Peyer's patch (tissue), 4 donors: ENCODE measurements around the gene SEPTIN12. TPM values are rescaled to one million over a fixed set of nuclear protein-coding genes. Genes with fewer than 3 reads are reported as not detected.

Experiments
- DNase-seq, 3 donors: peaks; one replicate each; pipeline ENCODE4 v3.0.0-alpha.2; 2017 to 2019
- H3K27ac ChIP-seq, 4 donors: fragments of 200-600 bp; sonication (generic); one replicate each; pipeline ENCODE4 v1.5.1; 2016 to 2019
- H3K27me3 ChIP-seq, 2 donors: fragments of 200-600 bp; sonication (generic); one replicate each; pipeline ENCODE4 v1.5.1; 2019
- H3K36me3 ChIP-seq, 3 donors: fragments of 200-600 bp; sonication (generic); one replicate each; pipeline ENCODE4 v1.5.1; 2016 to 2019
- H3K4me1 ChIP-seq, 4 donors: fragments of 200-600 bp; sonication (generic); one replicate each; pipeline ENCODE4 v1.5.1; 2016 to 2019
- H3K4me3 ChIP-seq, 4 donors: fragments of 200-600 bp; sonication (generic); 1 replicate in 3 of 4; 2 replicates in 1 of 4; pipeline ENCODE4 v1.5.1; 2016 to 2019; ENCODE audit warnings: mild to moderate bottlenecking in 1 of 4
- H3K9me3 ChIP-seq, 4 donors: fragments of 200-600 bp; sonication (generic); one replicate each; pipeline ENCODE4 v1.5.1; 2016 to 2019; ENCODE audit warnings: mild to moderate bottlenecking in 1 of 4
- POLR2A ChIP-seq, 2 donors: fragments of 450-650 bp; IDR thresholded peaks; one replicate each; pipeline ENCODE4 v1.5.1; 2017; ENCODE audit warnings: antibody characterized with exemption in 2 of 2, mild to moderate bottlenecking in 2 of 2, moderate library complexity in 2 of 2
- total RNA-seq, 4 donors: library from RNA; depleted of rRNA; stranded (reverse); fragments of >200 nt; gene quantifications; one replicate each; pipeline ENCODE4 v1.1.0, GENCODE V29; 2016
- TF ChIP-seq, protein P1 (sequence below), 6 experiments: fragments of 450-650 bp in 4 of 6; fragments of 200-600 bp in 2 of 6; sonication (generic) in 1 of 6; IDR thresholded peaks; one replicate each; pipeline ENCODE4 v1.5.1; 2017 to 2019; ENCODE audit warnings: antibody characterized with exemption in 6 of 6, mild to moderate bottlenecking in 3 of 6, moderate library complexity in 1 of 6

Gene SEPTIN12
- total RNA-seq, 4 donors from 2014 or later = not detected

DNA sequence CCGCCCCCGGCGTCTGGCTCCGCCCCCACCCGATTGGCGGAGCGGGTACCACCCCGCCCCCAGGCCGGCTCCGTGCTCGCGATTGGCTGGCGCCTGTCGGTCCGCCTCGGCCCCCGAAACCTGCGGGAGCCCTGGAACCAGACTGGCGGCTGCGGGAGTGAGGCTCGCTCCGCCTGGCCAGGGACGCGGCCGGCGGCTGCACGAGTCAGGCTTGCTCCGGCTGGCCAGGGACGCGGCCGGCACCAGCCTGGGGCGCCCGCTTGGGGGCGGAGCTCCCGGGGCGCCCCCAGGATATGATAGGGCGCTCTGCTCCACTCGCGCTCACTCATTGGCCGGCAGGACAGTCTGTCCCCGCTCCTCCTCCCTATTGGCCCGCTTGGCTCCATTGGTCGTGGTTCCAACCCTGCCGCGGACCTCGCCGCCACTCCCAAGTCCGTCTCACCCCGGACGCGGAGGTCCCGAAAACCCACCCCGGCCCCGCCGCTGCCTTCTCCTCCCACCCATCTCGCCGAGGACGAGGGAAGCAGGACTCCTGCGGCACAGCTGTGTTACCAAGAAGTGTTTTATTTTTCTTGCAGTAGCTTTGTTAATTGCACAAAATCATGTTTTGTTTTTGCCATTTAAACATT is 14.6 kb upstream of the SEPTIN12 start:
- Histone ChIP-seq H3K27me3 (no peaks in the 10 kb centered on the region), H3K9me3 (no peaks in the 10 kb centered on the region), H3K4me1 (peaks cover 6 to 25% (median 8%) of the 10 kb centered on the region in 4 donors), H3K4me3 (peak overlapping the region; percentile 72 to 96 (median 82)), H3K27ac (peak overlapping the region; percentile 81 to 99 (median 92)), H3K36me3 (peaks cover 0 to 47% (median 0%) of the 10 kb centered on the region in 3 donors)
- DNase-seq = peak; percentile 89 to 96 (median 96)
- TF ChIP-seq, protein P1, sequence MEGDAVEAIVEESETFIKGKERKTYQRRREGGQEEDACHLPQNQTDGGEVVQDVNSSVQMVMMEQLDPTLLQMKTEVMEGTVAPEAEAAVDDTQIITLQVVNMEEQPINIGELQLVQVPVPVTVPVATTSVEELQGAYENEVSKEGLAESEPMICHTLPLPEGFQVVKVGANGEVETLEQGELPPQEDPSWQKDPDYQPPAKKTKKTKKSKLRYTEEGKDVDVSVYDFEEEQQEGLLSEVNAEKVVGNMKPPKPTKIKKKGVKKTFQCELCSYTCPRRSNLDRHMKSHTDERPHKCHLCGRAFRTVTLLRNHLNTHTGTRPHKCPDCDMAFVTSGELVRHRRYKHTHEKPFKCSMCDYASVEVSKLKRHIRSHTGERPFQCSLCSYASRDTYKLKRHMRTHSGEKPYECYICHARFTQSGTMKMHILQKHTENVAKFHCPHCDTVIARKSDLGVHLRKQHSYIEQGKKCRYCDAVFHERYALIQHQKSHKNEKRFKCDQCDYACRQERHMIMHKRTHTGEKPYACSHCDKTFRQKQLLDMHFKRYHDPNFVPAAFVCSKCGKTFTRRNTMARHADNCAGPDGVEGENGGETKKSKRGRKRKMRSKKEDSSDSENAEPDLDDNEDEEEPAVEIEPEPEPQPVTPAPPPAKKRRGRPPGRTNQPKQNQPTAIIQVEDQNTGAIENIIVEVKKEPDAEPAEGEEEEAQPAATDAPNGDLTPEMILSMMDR (IDR thresholded peaks at IDR 0.05) = peak; percentile 11 to 52 (median 33)
- peak in 1 of 2 donors; percentile 20 for TF ChIP-seq POLR2A (IDR thresholded peaks at IDR 0.05)

DNA sequence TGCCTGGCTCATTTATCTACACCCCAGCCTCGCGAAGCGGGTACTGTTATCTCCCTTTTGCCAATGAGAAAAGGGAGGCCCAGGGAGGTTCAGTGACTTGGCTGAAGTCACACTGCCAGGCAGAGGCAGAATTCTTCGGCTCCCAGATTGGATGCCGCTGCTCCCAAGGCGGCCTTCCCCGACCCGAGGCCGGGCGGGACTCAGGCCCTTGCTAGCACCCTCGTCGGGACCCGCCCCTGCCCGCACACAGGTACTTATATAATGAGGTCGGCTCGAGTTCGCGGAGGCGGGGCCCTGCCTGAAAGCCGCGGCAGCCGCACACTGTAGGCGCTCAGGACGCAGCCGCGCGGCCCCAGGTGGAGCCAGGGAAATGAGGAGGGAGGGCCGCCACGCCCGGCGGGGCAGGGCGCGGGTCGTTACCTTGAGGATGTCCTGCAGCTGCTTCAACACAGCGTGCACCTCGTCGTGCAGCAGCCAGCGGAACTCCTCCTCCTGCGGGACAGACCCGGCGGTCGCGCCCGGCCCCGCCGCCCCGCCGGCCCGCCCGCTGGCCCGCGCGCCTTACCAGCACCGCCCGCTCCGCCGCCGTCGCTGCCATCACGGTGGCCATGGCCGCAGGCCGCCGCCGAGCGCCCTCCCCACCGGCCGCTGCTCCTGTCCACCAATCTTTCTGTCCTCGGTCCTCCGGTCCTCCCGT is 14.0 kb upstream of the SEPTIN12 start, which contains the start of gene ROGDI:
Gene ROGDI (minus strand): TSS at position 672 of the 697 bp plus-strand sequence. CDS start 62 bp downstream, at position 610.
- Histone ChIP-seq H3K27ac (peak within 1 kb of the TSS; percentile 81 to 99 (median 92)), H3K27me3 (no peaks in the 10 kb centered on the region), H3K36me3 (peaks cover 0 to 46% (median 0%) of the 10 kb centered on the region in 3 donors), H3K4me1 (peaks cover 6 to 25% (median 8%) of the 10 kb centered on the region in 4 donors), H3K4me3 (peak within 1 kb of the TSS; percentile 72 to 96 (median 82)), H3K9me3 (no peaks in the 10 kb centered on the region)
- TF ChIP-seq, protein P1 (IDR thresholded peaks at IDR 0.05) = no peak
- TF ChIP-seq POLR2A (IDR thresholded peaks at IDR 0.05) = peak; percentile 80 to 86
- DNase-seq = peak; percentile 93 to 97 (median 97)

DNA sequence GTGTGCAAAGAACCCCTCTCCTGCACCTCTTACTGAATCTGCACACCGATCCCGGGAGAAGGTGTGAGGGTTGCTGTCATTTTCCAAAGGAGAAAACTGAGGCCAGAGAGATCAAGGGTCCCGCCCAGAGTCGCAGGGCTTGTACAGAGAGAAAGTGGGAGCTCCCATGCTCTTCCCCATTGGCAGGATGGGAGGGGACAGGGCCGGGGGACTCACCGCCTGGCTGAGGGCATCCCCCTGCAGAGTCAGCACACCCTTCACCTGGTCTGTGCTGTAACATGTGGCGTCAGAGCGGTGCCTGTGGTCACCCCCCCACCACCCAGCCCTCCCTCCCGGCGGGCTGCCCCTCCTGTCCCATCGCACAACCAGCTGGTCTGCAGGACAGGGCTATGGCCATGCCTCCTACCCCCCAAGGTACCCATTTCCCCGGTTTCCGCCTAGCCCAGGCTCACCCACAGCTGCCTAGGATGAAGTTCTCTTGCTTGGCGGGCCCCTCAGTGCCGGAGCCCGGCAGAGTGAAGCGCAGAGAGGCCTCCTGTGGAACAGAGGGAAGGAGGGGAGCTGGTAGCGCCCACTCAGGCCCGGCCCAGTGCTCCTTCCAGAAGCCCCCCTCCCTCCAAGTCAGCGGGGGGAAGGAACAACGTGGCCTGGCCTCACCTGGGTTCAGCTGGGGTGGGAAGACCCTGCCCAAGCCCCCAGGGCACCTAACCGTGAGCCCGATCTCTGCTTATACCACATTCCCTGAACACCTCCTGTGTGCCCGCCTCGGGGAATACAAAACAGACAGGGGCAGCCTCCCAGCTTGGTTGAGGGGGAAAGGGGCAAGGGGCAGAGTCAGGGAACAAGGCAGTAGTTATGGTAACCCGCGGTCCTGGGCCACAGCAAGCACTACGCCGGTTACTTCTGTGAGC is 13.2 kb upstream of the SEPTIN12 start:
- TF ChIP-seq, protein P1 (IDR thresholded peaks at IDR 0.05) = no peak
- TF ChIP-seq POLR2A (IDR thresholded peaks at IDR 0.05) = no peak
- no peak for DNase-seq
- Histone ChIP-seq H3K9me3 (no peaks in the 10 kb centered on the region), H3K27ac (peak overlapping the region; percentile 81 to 99 (median 92)), H3K27me3 (no peaks in the 10 kb centered on the region), H3K36me3 (peaks cover 0 to 41% (median 0%) of the 10 kb centered on the region in 3 donors), H3K4me3 (peak overlapping the region; percentile 72 to 96 (median 82)), H3K4me1 (peaks cover 6 to 25% (median 8%) of the 10 kb centered on the region in 4 donors)

DNA sequence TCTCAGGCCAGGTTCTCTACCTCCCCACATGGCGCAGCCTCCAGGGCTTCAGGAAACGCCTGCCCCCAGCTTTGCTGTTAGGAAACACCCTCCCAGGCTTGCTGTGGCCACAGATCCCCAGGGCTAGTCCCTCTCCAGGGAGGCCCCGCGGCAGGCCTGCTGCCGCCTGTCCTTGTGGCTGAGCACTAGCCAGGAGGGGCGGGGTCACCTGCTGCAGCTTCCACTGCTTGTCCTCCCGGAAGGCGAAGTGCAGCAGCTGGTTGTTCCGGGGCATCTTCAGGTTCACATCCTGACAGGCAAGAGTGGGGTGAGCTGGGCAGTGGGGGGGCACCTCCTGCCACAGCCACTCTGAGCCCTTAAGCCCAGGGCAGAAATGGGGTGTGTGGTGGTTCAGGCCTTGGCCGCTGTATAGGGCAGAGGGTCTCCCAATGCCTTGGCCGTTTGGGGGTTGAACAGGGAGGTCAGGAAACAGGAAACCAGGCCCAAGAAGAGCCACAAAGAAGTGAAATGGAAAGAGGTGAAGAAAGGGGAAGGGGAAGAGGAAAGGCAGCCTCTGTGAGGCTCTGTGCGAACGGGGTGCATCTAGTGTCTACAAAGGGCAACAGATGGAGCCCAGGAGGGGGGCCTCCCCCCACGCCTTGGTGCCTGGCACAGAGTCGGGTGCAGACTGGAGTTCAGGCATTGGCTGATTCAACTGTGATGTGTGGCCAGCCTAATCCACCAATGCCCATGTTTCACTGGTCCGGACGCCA is 12.3 kb upstream of the SEPTIN12 start:
- peak; percentile 29 to 84 (median 82) for DNase-seq
- peak in 1 of 2 donors; percentile 21 for TF ChIP-seq POLR2A (IDR thresholded peaks at IDR 0.05)
- TF ChIP-seq, protein P1 (IDR thresholded peaks at IDR 0.05) = no peak
- peak overlapping the region in 1 of 4 donors; percentile 77 for H3K4me3 ChIP-seq
- H3K36me3 ChIP-seq = peaks cover 0 to 36% (median 0%) of the 10 kb centered on the region in 3 donors
- H3K27ac ChIP-seq = peak overlapping the region in 3 of 4 donors; percentile 18 to 99 (median 89)
- no peaks in the 10 kb centered on the region for H3K9me3 ChIP-seq
- peaks cover 6 to 25% (median 8%) of the 10 kb centered on the region in 4 donors for H3K4me1 ChIP-seq
- H3K27me3 ChIP-seq = no peaks in the 10 kb centered on the region
